ENCODE results near the gene ZC3H4.
"Not testable (repeated sequence)": the region's sequence is repeated elsewhere in the genome, so short reads cannot be mapped to it uniquely, and the experiment has no call there.

ZC3H4 gene

GRCh38 chr19:47066376-47067214, 47.0 kb downstream of the ZC3H4 start:
- POLR2A ChIA-PET, result no interaction called here
- no peak overlapping the region for H3K4me3 ChIP-seq (ENCODE audit: low read depth, low read length)
- DNase-seq (ENCODE audit: low read depth, low spot score), result no peak
- CTCF ChIA-PET, result no interaction called here
- TF ChIP-seq CTCF (IDR thresholded peaks at IDR 0.05; ENCODE audit: insufficient read depth, low read length, missing control alignments), result no peak

- ChIA-PET CTCF (no interaction called here), POLR2A (no interaction called here)
- no peak overlapping the region for H3K4me3 ChIP-seq (ENCODE audit: low read depth, low read length)
- DNase-seq (ENCODE audit: low read depth, low spot score), result no peak
- TF ChIP-seq CTCF (IDR thresholded peaks at IDR 0.05; ENCODE audit: insufficient read depth, low read length, missing control alignments), result no peak
Measured at GRCh38 chr19:47065242-47065641, 48.3 kb downstream of the ZC3H4 start.

GRCh38 chr19:47063874-47064273, 49.7 kb downstream of the ZC3H4 start:
- H3K4me3 ChIP-seq (ENCODE audit: low read depth, low read length), result no peak overlapping the region
- DNase-seq (ENCODE audit: low read depth, low spot score), result no peak
- TF ChIP-seq CTCF (IDR thresholded peaks at IDR 0.05; ENCODE audit: insufficient read depth, low read length, missing control alignments), result no peak
- ChIA-PET POLR2A (no interaction called here), CTCF (interaction anchor here (0.9 to 1.9 kb wide), 4 partner anchors 15 to 335 kb away, joined by 3 to 13 read pairs (median 6); no protein-coding TSS in a partner anchor)

GRCh38 chr19:47058621-47059022, 55.0 kb downstream of the ZC3H4 start:
- DNase-seq (ENCODE audit: low read depth, low spot score), result no peak
- POLR2A ChIA-PET, result no interaction called here
- TF ChIP-seq CTCF (IDR thresholded peaks at IDR 0.05; ENCODE audit: insufficient read depth, low read length, missing control alignments), result no peak
- no peak overlapping the region for H3K4me3 ChIP-seq (ENCODE audit: low read depth, low read length)
- CTCF ChIA-PET, result interaction anchor here (1.0 to 3.2 kb wide), 3 partner anchors 10 to 189 kb away, joined by 3 to 14 read pairs (median 3); no protein-coding TSS in a partner anchor

- ChIA-PET POLR2A (no interaction called here), CTCF (interaction anchor here (1.2 to 1.6 kb wide), 2 partner anchors 10 to 44 kb away, joined by 3 to 4 read pairs; no protein-coding TSS in a partner anchor)
- TF ChIP-seq CTCF (IDR thresholded peaks at IDR 0.05; ENCODE audit: insufficient read depth, low read length, missing control alignments), result no peak
- no peak for DNase-seq (ENCODE audit: low read depth, low spot score)
- H3K4me3 ChIP-seq (ENCODE audit: low read depth, low read length), result no peak overlapping the region
Measured at GRCh38 chr19:47057328-47057727, 56.2 kb downstream of the ZC3H4 start.

- no peak for DNase-seq (ENCODE audit: low read depth, low spot score)
- no peak overlapping the region for H3K4me3 ChIP-seq (ENCODE audit: low read depth, low read length)
- no peak for TF ChIP-seq CTCF (IDR thresholded peaks at IDR 0.05; ENCODE audit: insufficient read depth, low read length, missing control alignments)
- ChIA-PET POLR2A (no interaction called here), CTCF (interaction anchor here (0.6 to 1.6 kb wide), 4 partner anchors 9 to 180 kb away, joined by 3 to 4 read pairs (median 3); no protein-coding TSS in a partner anchor)
Measured at GRCh38 chr19:47056411-47056810, 57.2 kb downstream of the ZC3H4 start.

GRCh38 chr19:47050562-47050961, 63.0 kb downstream of the ZC3H4 start:
- CTCF ChIA-PET, result interaction anchor here (1.8 kb wide), 1 partner anchor 14 kb away, joined by 12 read pairs; no protein-coding TSS in a partner anchor
- POLR2A ChIA-PET; DNase-seq (ENCODE audit: low read depth, low spot score); H3K4me3 ChIP-seq (ENCODE audit: low read depth, low read length): not testable (repeated sequence)

Measured in AG04449 (cell line).